Esophagus muscularis mucosa (tissue), 4 donors: ENCODE data around the gene GRIP1. TPM values are rescaled to one million over a fixed set of nuclear protein-coding genes. Genes with fewer than 3 reads are reported as not detected.

Source experiments
- DNase-seq: peaks from one replicate; pipeline ENCODE4 v3.0.0-alpha.2; 2017; ENCODE audit errors: extremely low spot score
- H3K27ac ChIP-seq, 4 donors: fragments of 200-600 bp; sonication (generic); replicated peaks in 1 of 4; 1 replicate in 3 of 4; 2 replicates in 1 of 4; pipeline ENCODE4 v1.5.1; 2016 to 2019; ENCODE audit warnings: mild to moderate bottlenecking in 1 of 4
- H3K27me3 ChIP-seq, 4 donors: fragments of 200-600 bp; sonication (generic); one replicate each; pipeline versions ENCODE4 v1.5.1 to v1.6.0; 2016 to 2019
- H3K36me3 ChIP-seq, 4 donors: fragments of 200-600 bp; sonication (generic); one replicate each; pipeline ENCODE4 v1.5.1; 2016 to 2019
- H3K4me1 ChIP-seq, 4 donors: fragments of 200-600 bp; sonication (generic); one replicate each; pipeline ENCODE4 v1.5.1; 2016 to 2019
- H3K4me3 ChIP-seq, 4 donors: fragments of 200-600 bp; sonication (generic); 1 replicate in 2 of 4; 2 replicates in 2 of 4; pipeline ENCODE4 v1.5.1; 2016 to 2019; ENCODE audit warnings: mild to moderate bottlenecking in 4 of 4, moderate library complexity in 1 of 4
- H3K9me3 ChIP-seq, 4 donors: fragments of 200-600 bp; sonication (generic); 1 replicate in 3 of 4; 2 replicates in 1 of 4; pipeline ENCODE4 v1.5.1; 2016 to 2019
- EP300 ChIP-seq: sonication (generic); formaldehyde crosslinking; IDR thresholded peaks from one replicate; pipeline ENCODE4 v1.6.1; 2017; ENCODE audit warnings: antibody characterized with exemption
- POLR2A ChIP-seq: fragments of 450-650 bp; IDR thresholded peaks from one replicate; pipeline ENCODE4 v1.6.1; 2017; ENCODE audit warnings: antibody characterized with exemption, moderate library complexity, mild to moderate bottlenecking, low read depth
- POLR2AphosphoS5 ChIP-seq, 2 donors: sonication (generic); formaldehyde crosslinking; IDR thresholded peaks; one replicate each; pipeline ENCODE4 v1.6.1; 2017; ENCODE audit warnings: antibody characterized with exemption in 2 of 2
- WGBS: methylation state at CpG from one replicate; pipeline ENCODE4 v1.1.5; 2018; 5-methylcytosine and 5-hydroxymethylcytosine counted together
- intact Hi-C: fragments of 100-400 bp; cut with DNase I; formaldehyde crosslinking; loops from one replicate; pipeline ENCODE4 v1.15.1; 2023
- total RNA-seq, 4 donors: library from RNA; depleted of rRNA; stranded (reverse); fragments of >200 nt; gene quantifications; one replicate each; pipeline versions ENCODE4 v1.1.0 to v1.2.1, GENCODE V29; 2016
- TF ChIP-seq, protein P1 (sequence below), 3 experiments: fragments of 200-600 bp in 2 of 3; fragments of 450-650 bp in 1 of 3; sonication (generic) in 2 of 3; IDR thresholded peaks; one replicate each; pipeline ENCODE4 v1.5.1; 2017 to 2019; ENCODE audit warnings: antibody characterized with exemption in 3 of 3, mild to moderate bottlenecking in 2 of 3, moderate library complexity in 1 of 3

GRIP1 gene
- total RNA-seq, 4 donors from 2014 or later = 12.5 to 15.2 (median 13.6) TPM

- WGBS = 78% methylated on average over 3 of the region's 3 CpGs
- Histone ChIP-seq H3K4me1 (no peaks in the 10 kb centered on the region), H3K27ac (no peak overlapping the region), H3K9me3 (no peaks in the 10 kb centered on the region), H3K36me3 (no peaks in the 10 kb centered on the region), H3K4me3 (no peak overlapping the region), H3K27me3 (no peaks in the 10 kb centered on the region)
- DNase-seq = no peak
- intact Hi-C loops = no loop called here
- no peak for TF ChIP-seq POLR2A
- TF ChIP-seq POLR2AphosphoS5 (IDR thresholded peaks at IDR 0.05) = no peak
- TF ChIP-seq EP300 = no peak
- TF ChIP-seq, protein P1, sequence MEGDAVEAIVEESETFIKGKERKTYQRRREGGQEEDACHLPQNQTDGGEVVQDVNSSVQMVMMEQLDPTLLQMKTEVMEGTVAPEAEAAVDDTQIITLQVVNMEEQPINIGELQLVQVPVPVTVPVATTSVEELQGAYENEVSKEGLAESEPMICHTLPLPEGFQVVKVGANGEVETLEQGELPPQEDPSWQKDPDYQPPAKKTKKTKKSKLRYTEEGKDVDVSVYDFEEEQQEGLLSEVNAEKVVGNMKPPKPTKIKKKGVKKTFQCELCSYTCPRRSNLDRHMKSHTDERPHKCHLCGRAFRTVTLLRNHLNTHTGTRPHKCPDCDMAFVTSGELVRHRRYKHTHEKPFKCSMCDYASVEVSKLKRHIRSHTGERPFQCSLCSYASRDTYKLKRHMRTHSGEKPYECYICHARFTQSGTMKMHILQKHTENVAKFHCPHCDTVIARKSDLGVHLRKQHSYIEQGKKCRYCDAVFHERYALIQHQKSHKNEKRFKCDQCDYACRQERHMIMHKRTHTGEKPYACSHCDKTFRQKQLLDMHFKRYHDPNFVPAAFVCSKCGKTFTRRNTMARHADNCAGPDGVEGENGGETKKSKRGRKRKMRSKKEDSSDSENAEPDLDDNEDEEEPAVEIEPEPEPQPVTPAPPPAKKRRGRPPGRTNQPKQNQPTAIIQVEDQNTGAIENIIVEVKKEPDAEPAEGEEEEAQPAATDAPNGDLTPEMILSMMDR (IDR thresholded peaks at IDR 0.05) = no peak
Measured at GRCh38 chr12:66617991-66618390, 60.9 kb downstream of the GRIP1 start.

GRCh38 chr12:66612090-66612775 lies 66.6 kb downstream of the GRIP1 start:
- H3K4me3 ChIP-seq = no peak overlapping the region
- intact Hi-C loops = no loop called here
- TF ChIP-seq POLR2AphosphoS5 (IDR thresholded peaks at IDR 0.05) = no peak
- TF ChIP-seq, protein P1 (IDR thresholded peaks at IDR 0.05) = no peak
- TF ChIP-seq EP300 = no peak
- H3K27ac ChIP-seq = no peak overlapping the region
- DNase-seq = no peak
- H3K36me3 ChIP-seq = no peaks in the 10 kb centered on the region
- no peaks in the 10 kb centered on the region for H3K27me3 ChIP-seq
- no peaks in the 10 kb centered on the region for H3K9me3 ChIP-seq
- H3K4me1 ChIP-seq = no peaks in the 10 kb centered on the region

GRCh38 chr12:66607147-66607546 lies 71.7 kb downstream of the GRIP1 start:
- no peaks in the 10 kb centered on the region for H3K4me1 ChIP-seq
- DNase-seq = no peak
- no peaks in the 10 kb centered on the region for H3K9me3 ChIP-seq
- no peak overlapping the region for H3K27ac ChIP-seq
- no peak for TF ChIP-seq POLR2A
- no peak for TF ChIP-seq POLR2AphosphoS5 (IDR thresholded peaks at IDR 0.05)
- TF ChIP-seq, protein P1 (IDR thresholded peaks at IDR 0.05) = no peak
- TF ChIP-seq EP300 = no peak
- intact Hi-C loops = no loop called here
- H3K4me3 ChIP-seq = no peak overlapping the region
- no peaks in the 10 kb centered on the region for H3K27me3 ChIP-seq
- H3K36me3 ChIP-seq = no peaks in the 10 kb centered on the region

DNA sequence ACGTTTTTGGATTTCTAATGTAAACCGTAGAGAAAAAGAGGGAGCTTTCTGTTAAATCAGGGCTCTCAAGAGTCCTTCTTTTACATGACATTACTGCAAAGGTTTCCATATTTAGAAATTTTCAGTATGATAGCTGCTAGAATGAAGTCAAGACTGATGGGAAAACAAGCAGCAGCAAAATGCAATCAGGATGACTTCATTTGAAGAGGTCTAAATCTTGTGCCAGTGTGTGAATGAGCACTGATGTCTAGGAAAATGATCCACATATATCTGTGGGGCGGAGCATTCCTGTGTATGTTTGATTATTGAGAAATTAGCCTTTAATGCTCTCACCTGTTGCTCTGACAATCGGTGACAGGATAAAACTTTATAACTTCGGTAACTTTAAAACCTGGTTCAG lies 73.6 kb downstream of the GRIP1 start:
- H3K27ac ChIP-seq = no peak overlapping the region
- H3K4me1 ChIP-seq = no peaks in the 10 kb centered on the region
- H3K27me3 ChIP-seq = no peaks in the 10 kb centered on the region
- no peaks in the 10 kb centered on the region for H3K9me3 ChIP-seq
- TF ChIP-seq EP300 (no peak), POLR2A (no peak), POLR2AphosphoS5 (IDR thresholded peaks at IDR 0.05) (no peak)
- TF ChIP-seq, protein P1 (IDR thresholded peaks at IDR 0.05) = no peak
- 87% methylated on average over 5 of the region's 5 CpGs for WGBS
- H3K4me3 ChIP-seq = no peak overlapping the region
- intact Hi-C loops = no loop called here
- DNase-seq = no peak
- H3K36me3 ChIP-seq = no peaks in the 10 kb centered on the region

DNA sequence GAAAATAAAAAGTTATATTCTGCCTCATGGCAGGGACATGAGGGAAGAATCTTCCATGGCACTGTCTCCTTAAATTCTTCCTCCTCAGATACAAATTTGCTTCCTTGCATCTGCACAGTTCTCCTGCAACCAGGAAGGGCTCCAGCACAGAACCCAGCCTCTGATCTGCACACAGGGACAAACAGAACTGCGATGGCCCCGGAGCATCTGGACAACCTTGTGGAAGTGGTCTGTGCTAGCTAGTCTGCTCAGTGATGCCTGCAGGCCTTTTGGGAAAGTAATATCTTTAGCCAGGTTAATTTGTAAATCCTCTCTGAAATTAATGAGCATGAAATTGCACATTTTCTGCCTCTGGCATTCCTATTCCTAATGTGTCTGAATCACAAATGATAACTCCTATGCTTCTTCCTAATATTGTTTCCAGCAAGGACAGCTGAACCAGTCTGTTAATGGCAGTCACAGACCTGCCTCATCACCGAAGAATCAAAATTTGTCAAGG lies 74.8 kb downstream of the GRIP1 start:
- H3K4me1 ChIP-seq = no peaks in the 10 kb centered on the region
- 84% methylated on average over 3 of the region's 3 CpGs for WGBS
- DNase-seq = no peak
- no peaks in the 10 kb centered on the region for H3K9me3 ChIP-seq
- intact Hi-C loops = no loop called here
- TF ChIP-seq EP300 = no peak
- TF ChIP-seq POLR2A = no peak
- TF ChIP-seq, protein P1 (IDR thresholded peaks at IDR 0.05) = no peak
- TF ChIP-seq POLR2AphosphoS5 (IDR thresholded peaks at IDR 0.05) = no peak
- H3K36me3 ChIP-seq = no peaks in the 10 kb centered on the region
- no peak overlapping the region for H3K27ac ChIP-seq
- H3K4me3 ChIP-seq = no peak overlapping the region
- no peaks in the 10 kb centered on the region for H3K27me3 ChIP-seq
